Gastroesophageal sphincter (tissue), 4 donors: ENCODE results near the gene APOBEC3G. TPM values are rescaled to one million over a fixed set of nuclear protein-coding genes. Genes with fewer than 3 reads are reported as not detected.
A peak's percentile ranks its signal among the peaks of the same experiment; 100 is the strongest.
"Not testable (repeated sequence)": the region's sequence is repeated elsewhere in the genome, so short reads cannot be mapped to it uniquely, and the experiment has no call there.

ENCODE experiments used
- ATAC-seq: fragments of 150-250 bp; one replicate; pipeline ENCODE4 v1.9.1; 2016; ENCODE audit warnings: mild to moderate bottlenecking, moderate library complexity
- H3K27ac ChIP-seq, 4 donors: fragments of 200-600 bp; sonication (generic) in 3 of 4; 1 replicate in 3 of 4; 2 replicates in 1 of 4; pipeline ENCODE4 v1.5.1; 2016 to 2019
- H3K27me3 ChIP-seq: fragments of 200-600 bp; sonication (generic); one replicate; pipeline ENCODE4 v1.5.1; 2019
- H3K36me3 ChIP-seq, 2 donors: fragments of 200-600 bp; sonication (generic); one replicate each; pipeline ENCODE4 v1.5.1; 2019; ENCODE audit warnings: control low read depth in 1 of 2
- H3K4me1 ChIP-seq, 3 donors: fragments of 200-600 bp; sonication (generic); 1 replicate in 2 of 3; 2 replicates in 1 of 3; pipeline ENCODE4 v1.5.1; 2016 to 2019; ENCODE audit warnings: control low read depth in 2 of 3
- H3K4me3 ChIP-seq, 2 donors: fragments of 200-600 bp; sonication (generic); one replicate each; pipeline ENCODE4 v1.5.1; 2019; ENCODE audit warnings: mild to moderate bottlenecking in 1 of 2, moderate library complexity in 1 of 2
- H3K9me3 ChIP-seq, 3 donors: fragments of 200-600 bp; sonication (generic); one replicate each; pipeline ENCODE4 v1.5.1; 2017 to 2019; ENCODE audit warnings: control low read depth in 2 of 3
- CTCF ChIP-seq, 4 experiments: fragments of 200-600 bp in 2 of 4; fragments of 450-650 bp in 2 of 4; sonication (generic) in 1 of 4; IDR thresholded peaks; one replicate each; pipeline ENCODE4 v1.5.1; 2017 to 2019; ENCODE audit warnings: antibody characterized with exemption in 4 of 4, mild to moderate bottlenecking in 2 of 4, moderate library complexity in 2 of 4
- EP300 ChIP-seq: sonication (generic); formaldehyde crosslinking; IDR thresholded peaks from one replicate; pipeline ENCODE4 v1.6.1; 2017; ENCODE audit warnings: antibody characterized with exemption, mild to moderate bottlenecking
- POLR2A ChIP-seq, 2 donors: fragments of 450-650 bp; IDR thresholded peaks; one replicate each; pipeline ENCODE4 v1.6.1; 2017; ENCODE audit warnings: antibody characterized with exemption in 2 of 2, mild to moderate bottlenecking in 2 of 2, moderate library complexity in 1 of 2
- POLR2AphosphoS5 ChIP-seq: sonication (generic); formaldehyde crosslinking; IDR thresholded peaks from one replicate; pipeline ENCODE4 v1.6.1; 2017; ENCODE audit warnings: antibody characterized with exemption
- WGBS, 2 donors: methylation state at CpG; one replicate each; pipeline ENCODE4 v1.1.5; 2018; ENCODE audit warnings: low coverage in 1 of 2; 5-methylcytosine and 5-hydroxymethylcytosine counted together
- total RNA-seq, 4 donors: library from RNA; depleted of rRNA; stranded (reverse); fragments of >200 nt; gene quantifications; one replicate each; pipeline ENCODE4 v1.1.0, GENCODE V29; 2016

Gene APOBEC3G
- total RNA-seq = 1 to 10 TPM; 3.2 to 8.3 (median 7.3) TPM

GRCh38 chr22:39077026-39077840 lies at the start of gene APOBEC3G:
TSS of gene APOBEC3G (plus strand) at chr22:39077275. CDS start at chr22:39077362, 87 bp downstream.
- TF ChIP-seq POLR2A (IDR thresholded peaks at IDR 0.05) = peak in 1 of 2 donors; percentile 42
- 5 to 55% methylated on average over 2 to 9 of the region's 17 CpGs for WGBS, 2 donors
- H3K27ac ChIP-seq = peak within 1 kb of the TSS; percentile 8 to 83 (median 72)
- not testable (repeated sequence) for H3K27me3 ChIP-seq, H3K9me3 ChIP-seq
- ATAC-seq = peak; percentile 89
- H3K4me1 ChIP-seq = peaks cover 0 to 13% (median 4%) of the 10 kb centered on the region in 3 donors
- peak within 1 kb of the TSS; percentile 28 to 50 for H3K4me3 ChIP-seq
- H3K36me3 ChIP-seq = peaks cover 0 to 24% of the 10 kb centered on the region in 2 donors

- no peaks in the 10 kb centered on the region for H3K4me1 ChIP-seq
- H3K27ac ChIP-seq = no peak overlapping the region
- ATAC-seq = no peak
- H3K9me3 ChIP-seq = no peaks in the 10 kb centered on the region
- H3K4me3 ChIP-seq = no peak overlapping the region
- peaks cover 0 to 17% of the 10 kb centered on the region in 2 donors for H3K36me3 ChIP-seq
- WGBS, 2 donors = 100% methylated on average over 2 of the region's 4 CpGs
- no peaks in the 10 kb centered on the region for H3K27me3 ChIP-seq
- TF ChIP-seq POLR2AphosphoS5 (no peak), CTCF (IDR thresholded peaks at IDR 0.05) (no peak), EP300 (no peak), POLR2A (IDR thresholded peaks at IDR 0.05) (no peak)
Observed at GRCh38 chr22:39027717-39028116, 49.4 kb upstream of the APOBEC3G start.

- no peaks in the 10 kb centered on the region for H3K9me3 ChIP-seq
- no peak overlapping the region for H3K4me3 ChIP-seq
- peaks cover 0 to 13% of the 10 kb centered on the region in 2 donors for H3K36me3 ChIP-seq
- TF ChIP-seq POLR2AphosphoS5 (no peak), CTCF (IDR thresholded peaks at IDR 0.05) (no peak), POLR2A (IDR thresholded peaks at IDR 0.05) (no peak), EP300 (no peak)
- ATAC-seq = no peak
- 93% methylated on average over 3 of the region's 11 CpGs; no CpG with 5 or more reads in 1 of the 2 donors for WGBS, 2 donors
- H3K4me1 ChIP-seq = no peaks in the 10 kb centered on the region
- H3K27me3 ChIP-seq = no peaks in the 10 kb centered on the region
- no peak overlapping the region for H3K27ac ChIP-seq
Observed at GRCh38 chr22:39028281-39028680, 48.8 kb upstream of the APOBEC3G start.

- H3K4me3 ChIP-seq = no peak overlapping the region
- H3K4me1 ChIP-seq = no peaks in the 10 kb centered on the region
- no peak overlapping the region for H3K27ac ChIP-seq
- H3K27me3 ChIP-seq = no peaks in the 10 kb centered on the region
- ATAC-seq = no peak
- peaks cover 0 to 3% of the 10 kb centered on the region in 2 donors for H3K36me3 ChIP-seq
- no peaks in the 10 kb centered on the region for H3K9me3 ChIP-seq
- no peak for TF ChIP-seq POLR2A (IDR thresholded peaks at IDR 0.05)
- TF ChIP-seq EP300 = no peak
- no peak for TF ChIP-seq CTCF (IDR thresholded peaks at IDR 0.05)
- TF ChIP-seq POLR2AphosphoS5 = no peak
- 91 to 99% methylated on average over 5 to 10 of the region's 13 CpGs for WGBS, 2 donors
Observed at GRCh38 chr22:39029227-39029626, 47.8 kb upstream of the APOBEC3G start.

GRCh38 chr22:39030705-39031104 lies 46.4 kb upstream of the APOBEC3G start:
- no peak for ATAC-seq
- H3K27ac ChIP-seq = no peak overlapping the region
- no peak overlapping the region for H3K4me3 ChIP-seq
- H3K36me3 ChIP-seq = no peaks in the 10 kb centered on the region
- H3K4me1 ChIP-seq = no peaks in the 10 kb centered on the region
- 86 to 95% methylated on average over 13 to 14 of the region's 14 CpGs for WGBS, 2 donors
- TF ChIP-seq POLR2A (IDR thresholded peaks at IDR 0.05) (no peak), CTCF (IDR thresholded peaks at IDR 0.05) (no peak), EP300 (no peak), POLR2AphosphoS5 (no peak)
- no peaks in the 10 kb centered on the region for H3K9me3 ChIP-seq
- no peaks in the 10 kb centered on the region for H3K27me3 ChIP-seq

GRCh38 chr22:39031434-39032295 lies 45.4 kb upstream of the APOBEC3G start:
- H3K4me1 ChIP-seq, H3K36me3 ChIP-seq, H3K4me3 ChIP-seq, H3K9me3 ChIP-seq, ATAC-seq, H3K27ac ChIP-seq, H3K27me3 ChIP-seq: not testable (repeated sequence)
- 47 to 58% methylated on average over 7 to 10 of the region's 18 CpGs for WGBS, 2 donors

- ATAC-seq, H3K4me3 ChIP-seq, H3K27me3 ChIP-seq, H3K36me3 ChIP-seq, H3K9me3 ChIP-seq, H3K27ac ChIP-seq: not testable (repeated sequence)
- H3K4me1 ChIP-seq = peaks cover 0 to 19% (median 6%) of the 10 kb centered on the region in 3 donors
- WGBS, 2 donors = 37 to 63% methylated on average over 2 of the region's 2 CpGs
Observed at GRCh38 chr22:39037071-39037470, 40.0 kb upstream of the APOBEC3G start.
